CD4-positive, alpha-beta T cell treated with Interleukin-15 for 1 hour (primary cell): ENCODE results near the gene ZNF775.
A peak's percentile ranks its signal among the peaks of the same experiment; 100 is the strongest.

ENCODE experiments used
- DNase-seq: peaks from one replicate; pipeline ENCODE4 v3.0.0-alpha.2; 2020

The ZNF775 gene

DNA sequence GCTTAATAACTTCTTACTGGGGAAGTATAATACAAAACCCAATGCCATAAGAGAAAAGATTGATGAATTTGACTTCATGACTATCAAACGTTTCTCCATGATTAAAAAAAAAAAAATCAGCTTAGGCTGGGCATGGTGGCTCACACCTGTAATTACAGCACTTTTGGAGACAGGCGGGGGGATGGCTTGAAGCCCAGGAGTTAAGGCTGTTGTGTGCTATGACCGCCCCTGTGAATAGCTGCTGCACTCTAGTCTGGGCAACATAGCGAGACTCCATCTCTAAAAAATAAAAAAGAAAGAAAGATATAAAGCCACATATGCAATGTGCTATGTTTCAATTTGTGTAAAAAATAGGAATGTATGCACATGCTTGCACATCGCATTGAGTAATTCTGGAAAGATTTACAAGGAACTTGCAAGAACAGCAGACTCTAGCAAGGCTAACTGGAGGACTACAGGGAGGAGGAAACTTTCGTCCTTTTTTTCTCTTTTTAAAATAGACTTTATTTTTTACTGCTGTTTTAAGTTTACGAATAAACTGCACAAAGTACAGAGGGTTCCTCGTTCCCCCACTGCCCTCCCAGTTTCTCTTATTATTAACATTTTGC is 27.4 kb upstream of the ZNF775 start:
- DNase-seq: no peak

DNA sequence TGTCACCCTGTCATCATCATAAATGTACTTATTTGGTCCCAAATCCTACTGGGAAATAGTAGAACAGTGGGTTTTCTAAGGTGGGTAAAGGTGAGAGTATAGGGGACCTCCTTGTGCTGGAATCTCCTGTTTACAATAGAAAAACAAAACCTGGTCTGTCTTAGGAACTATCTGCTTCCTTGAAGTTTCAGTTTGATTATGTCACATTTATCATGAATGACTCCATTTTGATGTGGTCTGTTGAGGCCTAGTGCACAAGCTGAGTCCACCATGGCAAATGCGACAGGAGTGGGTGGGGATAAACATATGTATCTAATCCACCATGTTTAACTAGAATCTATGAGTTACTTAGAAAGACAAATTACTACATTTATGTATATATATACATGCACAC is 23.5 kb upstream of the ZNF775 start:
- DNase-seq: no peak

DNA sequence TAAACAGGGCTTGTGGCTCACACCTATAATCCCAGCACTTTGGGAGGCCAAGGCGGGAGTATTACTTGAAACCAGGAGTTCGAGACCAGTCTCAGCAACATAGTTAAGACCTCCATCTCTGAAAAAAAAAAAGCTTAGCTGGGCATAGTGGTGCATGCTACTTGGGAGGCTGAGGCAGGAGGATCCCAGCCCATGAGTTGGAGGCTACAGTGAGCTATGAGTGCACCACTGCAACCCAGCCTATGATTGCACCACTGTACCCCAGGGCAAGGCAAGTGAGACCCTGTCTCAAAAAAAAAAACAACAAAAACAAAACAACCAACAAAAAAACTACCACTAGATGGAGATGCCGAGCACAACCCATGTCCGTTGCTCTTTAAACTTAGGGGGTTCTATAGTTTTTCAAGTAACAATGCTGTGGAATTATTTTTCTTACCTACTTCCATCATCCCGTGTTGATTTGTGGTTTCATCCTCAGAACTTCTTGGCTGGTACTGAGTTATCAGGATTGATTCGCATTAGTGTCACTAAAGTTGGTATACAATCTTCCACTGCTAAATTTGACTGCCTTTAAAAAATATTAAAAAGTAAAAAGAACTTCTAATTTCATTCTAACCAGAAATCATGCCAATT is 22.7 kb upstream of the ZNF775 start:
- DNase-seq: no peak

DNA sequence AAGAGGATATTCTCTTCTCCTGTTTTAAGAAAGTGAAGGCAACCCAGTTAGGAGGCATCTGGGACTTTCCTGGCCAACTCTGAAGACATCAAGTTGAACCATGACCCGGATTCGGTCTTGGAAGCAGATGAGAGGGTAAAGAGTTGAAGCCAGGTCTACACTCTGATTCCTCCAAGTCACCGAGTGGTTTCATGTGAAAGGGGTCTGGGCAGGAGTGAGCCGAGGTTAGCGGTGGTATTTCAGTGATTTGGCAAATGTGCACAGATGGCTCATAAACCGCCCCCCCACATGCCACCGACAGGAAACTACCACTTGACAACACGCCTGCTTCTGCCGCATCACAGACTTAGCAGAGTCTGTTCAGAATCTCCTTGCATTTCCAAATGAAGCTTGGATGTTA is 21.9 kb upstream of the ZNF775 start:
- peak; percentile 66 for DNase-seq

DNA sequence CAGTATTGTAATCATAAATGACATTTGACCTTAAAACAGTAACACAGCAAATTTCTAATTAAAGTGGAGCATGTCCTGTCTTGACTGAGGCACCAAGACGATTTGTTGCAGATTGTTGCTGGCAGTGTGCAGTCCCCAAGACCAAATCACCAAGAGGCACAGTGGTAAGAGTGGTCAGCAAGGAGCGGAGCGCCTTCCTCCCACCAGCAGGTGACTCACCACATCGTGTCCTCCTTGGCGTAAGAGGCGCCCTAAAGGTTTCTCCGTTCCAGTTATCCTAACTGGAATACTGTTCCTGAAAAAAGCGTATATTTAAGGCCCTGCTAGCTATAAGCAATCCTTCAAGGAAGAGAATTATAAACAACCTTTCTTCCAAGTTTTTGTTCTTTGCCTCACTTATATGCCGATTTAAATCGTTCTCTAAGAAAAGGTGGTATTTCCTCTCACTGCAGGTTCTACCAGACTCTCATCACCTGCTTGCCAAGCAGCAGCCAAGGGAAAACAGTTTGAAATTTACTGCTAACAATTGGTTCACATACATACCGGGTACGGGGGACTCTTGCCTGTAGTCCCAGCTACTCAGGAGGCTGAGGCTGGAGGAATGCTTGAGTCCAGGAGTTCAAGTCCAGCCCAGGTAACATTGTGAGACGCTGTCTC is 21.2 kb upstream of the ZNF775 start:
- DNase-seq: no peak

DNA sequence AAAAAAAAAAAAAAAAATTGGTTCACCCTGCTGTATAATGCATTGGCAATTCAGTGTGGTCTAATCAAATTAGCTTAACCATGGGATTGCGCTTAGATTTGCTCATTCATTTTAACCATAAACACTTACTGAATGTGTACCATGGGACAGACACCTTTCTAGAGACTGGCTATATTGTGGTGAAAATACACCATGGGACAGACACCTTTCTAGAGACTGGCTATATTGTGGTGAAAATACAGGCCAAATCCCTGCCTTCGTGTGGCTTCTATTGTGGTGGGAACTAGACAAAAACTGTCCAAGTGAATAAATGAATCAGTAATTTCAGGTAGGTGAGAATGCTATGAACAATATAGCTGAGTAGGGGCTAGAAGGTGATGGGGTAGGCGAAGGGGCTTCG is 20.7 kb upstream of the ZNF775 start:
- no peak for DNase-seq

DNA sequence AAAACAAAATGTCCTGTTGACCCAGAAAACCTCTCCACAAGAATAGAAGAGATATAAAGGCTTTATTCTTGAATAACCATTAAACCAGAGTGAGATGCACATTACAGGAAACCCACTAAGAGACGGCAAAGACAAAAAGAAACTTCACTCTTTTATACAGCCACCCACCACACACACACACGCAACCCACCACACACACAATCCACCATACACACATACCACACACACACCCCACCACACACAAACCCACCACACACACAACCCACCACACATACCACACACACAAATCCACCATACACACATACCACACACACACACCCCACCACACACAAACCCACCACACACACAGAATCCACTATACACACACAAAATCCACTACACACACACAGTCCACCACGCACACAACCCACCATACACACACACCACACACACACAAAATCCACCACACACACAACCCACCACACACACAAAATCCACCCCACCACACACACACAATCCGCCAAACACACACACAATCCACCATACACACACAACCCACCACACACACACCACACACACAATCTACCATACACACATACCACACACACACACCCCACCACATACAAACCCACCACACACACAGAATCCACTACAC is 20.0 kb upstream of the ZNF775 start:
- no peak for DNase-seq

DNA sequence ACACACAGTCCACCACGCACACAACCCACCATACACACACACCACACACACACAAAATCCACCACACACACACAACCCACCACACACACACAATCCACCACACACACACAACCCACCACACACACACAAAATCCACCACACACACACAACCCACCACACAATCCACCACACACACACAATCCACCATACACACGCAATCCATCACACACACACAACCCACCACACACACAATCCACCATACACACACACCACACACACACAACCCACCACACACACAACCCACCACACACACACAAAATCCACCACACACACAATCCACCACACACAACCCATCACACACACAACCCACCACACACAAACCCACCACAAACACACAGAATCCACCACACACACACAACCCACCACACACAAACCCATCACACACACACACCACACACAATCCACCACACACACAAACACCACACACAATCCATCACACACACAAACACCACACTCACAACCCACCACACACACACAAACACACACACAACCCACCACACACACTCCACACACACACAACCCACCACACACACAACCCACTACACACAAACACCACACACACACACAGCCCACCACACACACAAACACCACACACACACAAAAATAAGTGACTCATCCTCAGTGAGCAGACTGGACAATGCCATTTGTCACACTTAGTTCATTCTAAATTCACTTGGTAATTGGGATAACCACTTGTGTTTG is 19.3 kb upstream of the ZNF775 start:
- DNase-seq: no peak

DNA sequence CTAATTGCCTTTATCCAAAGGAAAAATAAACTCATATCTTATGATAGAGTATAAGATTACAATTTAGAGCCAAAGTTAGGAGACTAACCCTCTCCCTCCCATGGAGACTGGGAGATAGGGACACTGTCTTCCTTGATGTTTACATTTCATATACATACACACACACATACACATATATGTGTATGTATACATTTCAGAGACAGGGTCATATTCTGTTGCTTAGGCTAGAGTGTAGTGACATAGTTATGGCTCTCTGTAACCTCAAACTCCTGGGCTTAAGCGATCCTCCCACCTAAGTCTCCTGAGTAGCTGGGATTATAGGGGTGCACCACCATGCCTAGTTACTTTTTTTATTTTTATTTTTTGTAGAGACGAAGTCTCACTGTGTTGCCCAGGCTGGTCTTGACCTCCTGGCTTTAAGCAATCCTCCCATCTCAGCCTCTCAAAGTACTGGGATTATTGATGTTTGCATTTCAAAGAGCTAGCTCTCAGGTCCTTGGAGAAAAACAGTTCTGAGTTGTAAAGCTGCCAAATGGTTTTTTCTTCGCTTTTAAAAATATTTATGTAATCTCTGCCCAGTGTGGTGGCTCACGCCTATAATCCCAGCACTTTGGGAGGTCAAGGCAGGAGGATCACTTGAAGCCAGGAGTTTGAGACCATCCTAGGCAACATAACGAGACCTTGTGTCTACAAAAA is 18.6 kb upstream of the ZNF775 start:
- DNase-seq: no peak

DNA sequence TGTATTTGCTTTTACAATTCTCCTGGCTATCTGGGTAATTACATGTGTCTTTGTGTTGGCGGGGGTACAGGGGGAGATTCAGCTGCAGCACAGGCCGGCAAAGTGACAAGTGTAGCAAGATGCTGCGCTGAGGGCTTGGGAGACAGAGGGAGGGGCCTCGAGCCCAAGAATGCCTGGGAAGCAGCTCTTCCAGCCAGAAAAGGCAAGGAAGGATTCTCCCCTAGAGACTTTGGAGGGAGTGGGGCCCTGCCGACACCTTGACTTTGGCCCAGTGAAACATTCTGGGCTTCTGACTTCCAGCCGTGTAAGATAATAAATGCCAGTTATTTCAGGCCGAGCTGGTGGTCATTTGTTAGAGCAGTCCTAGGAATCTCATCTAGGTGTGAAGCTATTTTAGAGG is 17.7 kb upstream of the ZNF775 start:
- DNase-seq: no peak

DNA sequence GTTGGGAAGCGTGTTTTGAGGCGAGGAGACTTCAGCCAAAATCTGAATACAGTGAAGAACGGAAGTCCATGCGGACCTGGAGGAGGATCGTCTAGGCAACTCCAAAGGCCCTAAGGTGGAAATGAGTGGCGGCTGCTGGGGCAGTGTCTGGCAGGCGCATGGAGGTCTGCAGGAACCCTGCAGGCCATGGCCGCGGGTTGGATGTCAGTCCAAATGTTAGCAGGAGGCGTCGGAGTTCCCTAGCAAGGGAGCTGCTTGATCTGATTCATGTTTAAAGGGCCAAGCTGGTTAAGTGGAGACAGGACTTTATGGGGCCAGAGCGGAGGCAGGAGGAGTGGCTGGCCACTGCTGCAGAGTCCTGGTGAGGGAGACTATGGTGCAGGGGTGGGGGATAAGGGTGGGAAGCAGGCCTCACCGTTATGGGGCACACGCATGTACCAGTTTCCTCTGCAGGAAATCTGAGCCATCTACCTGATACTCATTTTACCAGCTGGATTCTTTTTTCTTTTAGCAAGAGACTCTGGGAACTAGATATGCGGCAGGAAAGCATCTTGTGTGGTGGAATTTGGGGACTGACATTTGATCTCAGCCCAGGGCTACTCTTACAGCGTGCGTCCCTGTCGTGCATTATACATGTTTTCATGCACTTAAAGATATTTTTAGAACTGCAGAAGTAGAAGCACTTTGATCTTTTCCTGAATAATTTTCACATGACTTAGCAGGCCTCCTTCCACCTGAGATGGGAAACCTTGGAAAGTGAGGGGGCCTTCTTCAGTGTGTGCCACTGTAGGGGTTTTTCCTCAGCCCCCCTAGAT is 17.1 kb upstream of the ZNF775 start:
- no peak for DNase-seq

DNA sequence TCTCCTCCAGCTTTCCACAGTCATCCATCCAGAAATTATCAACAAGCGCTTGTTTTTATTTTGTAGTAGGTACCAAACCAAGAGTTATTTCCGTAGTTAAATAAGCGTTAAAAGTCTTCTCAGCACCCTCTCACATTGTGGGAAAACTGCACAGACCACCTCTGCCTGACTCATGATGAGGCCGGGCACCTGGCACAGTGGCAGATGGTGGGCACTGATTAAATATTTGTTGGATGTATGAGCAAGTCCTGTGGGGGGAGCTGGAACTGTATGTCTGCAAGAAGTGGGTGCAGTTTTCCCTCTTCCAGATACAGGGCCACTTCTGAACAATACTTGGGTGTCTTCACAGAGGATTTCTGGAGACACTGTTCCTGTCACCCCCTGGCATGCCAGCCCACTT is 15.8 kb upstream of the ZNF775 start:
- no peak for DNase-seq

DNA sequence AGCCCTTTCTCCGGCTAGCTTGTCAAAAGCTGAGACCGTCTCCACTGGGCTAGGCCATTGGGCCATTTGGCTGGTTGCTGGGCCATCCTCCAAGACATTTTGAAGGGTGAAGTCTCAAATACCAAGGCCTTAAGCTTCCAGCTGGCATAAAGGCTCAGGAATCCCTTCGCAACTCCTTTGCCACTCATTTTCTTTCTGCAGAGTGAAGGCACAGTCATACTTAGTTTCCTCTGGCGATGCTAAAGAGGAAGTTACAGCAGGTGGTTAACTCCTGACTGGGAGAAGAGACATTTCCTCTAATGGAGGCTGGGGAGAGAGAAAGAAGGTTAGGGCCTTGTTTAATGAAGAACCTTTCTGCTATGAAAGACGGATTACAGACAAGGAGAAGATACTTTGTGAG is 15.3 kb upstream of the ZNF775 start:
- DNase-seq: no peak

DNA sequence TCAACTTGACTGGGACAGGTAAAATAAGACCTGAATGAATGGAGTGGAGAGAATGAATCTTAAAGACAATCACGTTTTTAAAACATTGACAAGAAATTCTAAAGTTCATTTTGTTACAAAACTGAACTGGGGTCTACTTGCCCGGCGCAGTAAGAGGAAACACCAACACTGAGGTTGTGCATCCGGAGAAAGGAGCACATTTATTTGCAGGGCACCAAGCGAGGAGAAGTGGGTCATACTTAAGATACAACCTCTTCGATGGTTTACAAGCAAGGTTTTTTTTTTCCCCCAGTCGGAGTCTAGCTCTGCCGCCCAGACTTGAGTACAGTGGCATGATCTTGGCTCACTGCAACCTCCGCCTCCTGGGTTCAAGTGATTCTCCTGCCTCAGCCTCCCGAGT is 13.9 kb upstream of the ZNF775 start:
- DNase-seq: no peak

DNA sequence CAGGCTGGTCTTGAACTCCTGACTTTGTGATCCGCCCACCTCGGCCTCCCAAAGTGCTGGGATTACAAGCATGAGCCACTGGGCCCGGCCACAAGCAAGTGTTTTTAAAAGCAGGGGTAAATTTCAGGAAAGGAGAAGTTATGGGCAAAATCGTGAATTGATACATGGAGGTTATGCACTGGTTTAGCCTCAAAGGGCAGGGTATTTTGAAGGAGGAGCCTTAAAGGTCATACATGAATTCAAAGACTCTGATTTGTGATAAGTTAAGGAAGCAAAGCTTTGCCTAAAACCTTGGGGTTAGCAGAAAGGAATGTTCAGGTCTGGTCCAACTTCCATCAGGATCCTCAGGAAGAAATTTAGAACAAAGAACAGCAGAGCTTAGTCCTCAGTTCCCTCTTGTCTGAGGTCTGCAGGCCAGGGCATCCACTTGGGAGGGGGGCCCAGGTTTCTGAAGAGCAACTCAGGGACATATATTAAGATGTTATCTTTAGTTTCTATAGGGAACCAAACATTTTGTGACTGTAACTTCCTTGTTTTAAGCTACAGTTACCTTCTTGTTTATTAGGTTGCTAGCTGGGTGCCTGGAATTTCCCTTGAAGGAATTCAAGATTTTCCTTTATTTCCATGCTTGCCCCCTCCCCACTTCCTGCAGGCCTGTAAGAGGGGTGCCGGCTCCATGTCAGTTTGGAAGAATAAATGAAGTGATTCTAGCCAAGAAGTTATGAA is 13.3 kb upstream of the ZNF775 start:
- DNase-seq: peak; percentile 64

DNA sequence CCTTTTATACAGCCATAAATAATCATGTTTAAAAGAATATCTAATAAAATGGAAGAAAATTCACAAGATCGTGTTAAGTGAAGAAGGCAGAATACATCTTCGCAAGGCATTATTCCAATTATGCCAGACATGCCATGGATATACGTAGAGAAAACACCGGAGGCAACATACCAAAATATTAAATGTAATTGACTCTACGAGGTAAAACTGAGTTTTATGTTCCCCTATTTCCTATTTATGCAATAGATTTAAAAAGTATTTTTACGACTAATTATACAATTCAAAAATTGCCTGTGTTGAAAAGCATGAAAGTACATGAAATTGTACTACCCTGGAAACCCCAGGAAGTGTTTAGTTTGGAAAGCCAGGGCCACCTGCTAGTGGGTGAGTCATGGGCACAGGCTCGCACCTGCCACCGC is 11.4 kb upstream of the ZNF775 start:
- DNase-seq: no peak

DNA sequence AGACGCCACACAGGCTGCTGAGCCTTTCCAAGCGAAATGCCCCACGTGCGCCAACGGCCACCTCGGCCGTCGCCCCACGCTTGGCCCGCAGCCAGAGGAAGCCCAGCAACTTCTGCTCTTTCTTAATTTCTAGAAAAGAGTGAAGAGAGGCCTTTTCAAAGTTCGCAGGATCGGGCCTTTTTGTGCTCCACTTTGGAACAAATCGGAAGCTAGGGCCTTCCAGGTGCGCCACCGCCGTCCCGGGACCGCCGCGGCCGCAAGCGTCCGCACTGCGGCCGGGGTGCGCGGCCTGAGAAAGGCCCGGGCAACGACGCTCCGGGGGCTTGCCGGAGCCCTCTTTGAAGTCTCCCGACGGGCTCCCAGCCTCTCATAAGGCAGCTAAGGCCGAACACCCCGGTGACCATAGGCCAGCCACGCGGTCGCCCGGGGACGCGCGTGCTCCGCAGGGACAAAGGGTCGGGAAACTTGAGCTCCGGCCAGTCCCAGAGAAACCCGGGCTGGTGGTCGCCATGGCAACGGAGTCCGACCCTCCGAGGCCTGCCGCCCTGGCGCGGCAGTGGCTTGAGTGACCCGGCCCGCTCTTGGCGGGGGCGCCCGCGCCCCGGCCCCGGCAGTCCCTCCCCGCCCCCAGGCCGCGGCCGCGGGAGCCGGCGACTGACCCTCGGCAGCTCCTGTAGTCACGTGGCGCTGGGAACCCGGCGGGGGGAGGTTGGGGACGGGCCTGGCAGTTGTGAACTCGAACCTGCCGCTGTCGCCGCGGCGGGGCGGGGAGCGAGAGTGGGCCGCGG is 10.8 kb upstream of the ZNF775 start, which contains the start of gene REPIN1:
REPIN1 (plus strand) TSS at position 727 of the 788 bp plus-strand sequence. CDS start 890 bp downstream, outside the sequence.
- DNase-seq: peak; percentile 86

DNA sequence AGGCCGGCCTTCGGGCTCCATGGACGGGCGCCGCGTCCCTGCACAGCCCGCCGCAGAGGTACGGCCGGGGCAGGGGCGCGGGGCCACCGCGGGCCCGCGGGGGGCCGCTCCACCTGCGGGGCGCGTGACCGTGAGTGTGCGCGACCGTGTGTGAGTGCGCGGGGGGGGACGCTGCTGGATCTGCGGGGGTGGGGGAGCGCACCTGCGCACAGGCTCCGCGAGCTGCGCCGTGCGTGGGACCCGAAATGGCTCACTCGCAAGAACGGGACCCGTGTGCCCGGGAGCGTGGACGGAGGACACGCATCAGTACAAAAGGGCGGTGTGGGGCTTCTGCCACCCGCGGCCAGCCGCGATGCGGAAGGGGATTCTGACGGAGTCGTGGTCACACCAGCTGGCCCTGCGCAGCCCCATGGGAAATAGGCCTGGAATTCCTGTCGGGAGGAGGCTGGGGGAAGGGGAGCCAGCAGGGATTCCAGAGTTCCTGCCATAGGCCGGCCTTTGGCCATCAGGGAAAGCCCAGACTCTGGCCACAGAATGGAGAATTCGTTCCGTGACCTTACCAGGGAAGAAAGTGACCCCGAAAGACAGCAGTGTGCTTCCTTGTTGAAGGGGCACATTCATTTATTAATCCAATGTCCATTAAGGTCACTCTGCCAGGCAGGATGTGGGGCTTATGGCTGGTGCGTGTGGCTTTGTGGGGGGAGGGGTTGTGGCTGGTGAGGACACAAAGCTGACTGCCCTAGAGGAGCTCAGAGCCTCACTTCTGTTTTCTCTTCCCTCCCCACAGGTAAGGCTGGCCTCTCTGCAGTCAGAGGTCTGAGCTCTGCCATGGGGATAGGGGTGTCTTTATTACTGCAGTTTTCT is 10.0 kb upstream of the ZNF775 start:
- peak; percentile 68 for DNase-seq
